Kidney epithelial cell (primary cell): Measurements from ENCODE around the gene SLC13A5. TPM values are rescaled to one million over a fixed set of nuclear protein-coding genes. Genes with fewer than 3 reads are reported as not detected.

ENCODE experiments used
- DNase-seq: peaks from one replicate; pipeline ENCODE4 v3.0.0-alpha.2; 2010; ENCODE audit warnings: low read depth
- H3K27me3 ChIP-seq: 2 replicates; pipeline ENCODE4 v1.6.0; 2011; ENCODE audit warnings: low read length; ENCODE audit not compliant: control insufficient read depth, insufficient read depth
- H3K36me3 ChIP-seq: 2 replicates; pipeline ENCODE4 v1.5.1; 2011; ENCODE audit warnings: low read length; ENCODE audit not compliant: control insufficient read depth, insufficient read depth
- H3K4me3 ChIP-seq: 2 replicates; pipeline ENCODE4 v1.5.1; 2011; ENCODE audit warnings: low read depth, mild to moderate bottlenecking, control low read depth, low read length
- CTCF ChIP-seq: IDR thresholded peaks from 2 replicates; pipeline ENCODE4 v1.5.1; 2011; ENCODE audit warnings: mild to moderate bottlenecking, moderate library complexity, low read length, control low read depth, inconsistent platforms; ENCODE audit not compliant: insufficient read depth, poor library complexity, severe bottlenecking
- total RNA-seq: library from RNA; depleted of rRNA; stranded (reverse); fragments of >200 nt; gene quantifications from 2 replicates; pipeline ENCODE4 v1.2.3, GENCODE V29; 2015

SLC13A5 gene
- total RNA-seq, 1 donor from 2014 or later: 0.08 TPM

- DNase-seq: no peak
- H3K36me3 ChIP-seq: no peaks in the 10 kb centered on the region
- H3K4me3 ChIP-seq: no peak overlapping the region
- H3K27me3 ChIP-seq: peaks cover 5% of the 10 kb centered on the region
- no peak for TF ChIP-seq CTCF
Measured at GRCh38 chr17:6669479-6670212, 43.5 kb downstream of the SLC13A5 start.

GRCh38 chr17:6668727-6669425 is 44.3 kb downstream of the SLC13A5 start:
- Histone ChIP-seq H3K4me3 (no peak overlapping the region), H3K27me3 (peaks cover 5% of the 10 kb centered on the region), H3K36me3 (no peaks in the 10 kb centered on the region)
- DNase-seq: no peak
- no peak for TF ChIP-seq CTCF

- no peaks in the 10 kb centered on the region for H3K36me3 ChIP-seq
- TF ChIP-seq CTCF: no peak
- no peak for DNase-seq
- peaks cover 5% of the 10 kb centered on the region for H3K27me3 ChIP-seq
- H3K4me3 ChIP-seq: no peak overlapping the region
Measured at GRCh38 chr17:6668219-6668618, 45.0 kb downstream of the SLC13A5 start.

- no peaks in the 10 kb centered on the region for H3K36me3 ChIP-seq
- H3K27me3 ChIP-seq: peaks cover 5% of the 10 kb centered on the region
- no peak for DNase-seq
- H3K4me3 ChIP-seq: no peak overlapping the region
- TF ChIP-seq CTCF: no peak
Measured at GRCh38 chr17:6667516-6667915, 45.7 kb downstream of the SLC13A5 start.

- Histone ChIP-seq H3K27me3 (peaks cover 5% of the 10 kb centered on the region), H3K4me3 (no peak overlapping the region), H3K36me3 (no peaks in the 10 kb centered on the region)
- no peak for TF ChIP-seq CTCF
- no peak for DNase-seq
Measured at GRCh38 chr17:6666557-6666956, 46.6 kb downstream of the SLC13A5 start.
